ENCODE results near the gene LMO7.

DNA sequence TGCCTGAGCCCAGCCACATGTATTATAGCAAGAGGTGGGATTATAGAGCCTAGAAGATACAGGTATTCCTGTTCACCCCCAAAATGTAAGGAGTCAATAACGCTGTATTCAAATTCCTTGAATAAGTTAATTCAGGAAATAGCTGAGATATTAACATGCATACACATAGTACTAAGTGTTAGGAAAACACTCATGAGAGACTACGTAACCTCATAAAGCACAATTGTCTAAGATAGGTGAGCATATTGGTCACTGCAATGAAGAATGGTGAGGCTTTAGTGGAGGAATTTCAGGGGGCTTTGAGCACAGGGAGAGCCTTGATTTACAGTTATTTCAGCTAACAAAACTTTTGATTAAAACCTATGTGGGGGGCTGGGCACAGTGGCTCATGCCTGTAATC is 161.6 kb downstream of the LMO7 start:
- no peak for TF ChIP-seq SP1 (CRISPR knock-in tag; conservative IDR thresholded peaks at IDR 0.05)
- TF ChIP-seq, protein P1, sequence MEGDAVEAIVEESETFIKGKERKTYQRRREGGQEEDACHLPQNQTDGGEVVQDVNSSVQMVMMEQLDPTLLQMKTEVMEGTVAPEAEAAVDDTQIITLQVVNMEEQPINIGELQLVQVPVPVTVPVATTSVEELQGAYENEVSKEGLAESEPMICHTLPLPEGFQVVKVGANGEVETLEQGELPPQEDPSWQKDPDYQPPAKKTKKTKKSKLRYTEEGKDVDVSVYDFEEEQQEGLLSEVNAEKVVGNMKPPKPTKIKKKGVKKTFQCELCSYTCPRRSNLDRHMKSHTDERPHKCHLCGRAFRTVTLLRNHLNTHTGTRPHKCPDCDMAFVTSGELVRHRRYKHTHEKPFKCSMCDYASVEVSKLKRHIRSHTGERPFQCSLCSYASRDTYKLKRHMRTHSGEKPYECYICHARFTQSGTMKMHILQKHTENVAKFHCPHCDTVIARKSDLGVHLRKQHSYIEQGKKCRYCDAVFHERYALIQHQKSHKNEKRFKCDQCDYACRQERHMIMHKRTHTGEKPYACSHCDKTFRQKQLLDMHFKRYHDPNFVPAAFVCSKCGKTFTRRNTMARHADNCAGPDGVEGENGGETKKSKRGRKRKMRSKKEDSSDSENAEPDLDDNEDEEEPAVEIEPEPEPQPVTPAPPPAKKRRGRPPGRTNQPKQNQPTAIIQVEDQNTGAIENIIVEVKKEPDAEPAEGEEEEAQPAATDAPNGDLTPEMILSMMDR (IDR thresholded peaks at IDR 0.05) = no peak
- TF ChIP-seq, protein P2, sequence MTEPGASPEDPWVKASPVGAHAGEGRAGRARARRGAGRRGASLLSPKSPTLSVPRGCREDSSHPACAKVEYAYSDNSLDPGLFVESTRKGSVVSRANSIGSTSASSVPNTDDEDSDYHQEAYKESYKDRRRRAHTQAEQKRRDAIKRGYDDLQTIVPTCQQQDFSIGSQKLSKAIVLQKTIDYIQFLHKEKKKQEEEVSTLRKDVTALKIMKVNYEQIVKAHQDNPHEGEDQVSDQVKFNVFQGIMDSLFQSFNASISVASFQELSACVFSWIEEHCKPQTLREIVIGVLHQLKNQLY (CRISPR knock-in tag; IDR thresholded peaks at IDR 0.05) = no peak
- TF ChIP-seq, protein P3, sequence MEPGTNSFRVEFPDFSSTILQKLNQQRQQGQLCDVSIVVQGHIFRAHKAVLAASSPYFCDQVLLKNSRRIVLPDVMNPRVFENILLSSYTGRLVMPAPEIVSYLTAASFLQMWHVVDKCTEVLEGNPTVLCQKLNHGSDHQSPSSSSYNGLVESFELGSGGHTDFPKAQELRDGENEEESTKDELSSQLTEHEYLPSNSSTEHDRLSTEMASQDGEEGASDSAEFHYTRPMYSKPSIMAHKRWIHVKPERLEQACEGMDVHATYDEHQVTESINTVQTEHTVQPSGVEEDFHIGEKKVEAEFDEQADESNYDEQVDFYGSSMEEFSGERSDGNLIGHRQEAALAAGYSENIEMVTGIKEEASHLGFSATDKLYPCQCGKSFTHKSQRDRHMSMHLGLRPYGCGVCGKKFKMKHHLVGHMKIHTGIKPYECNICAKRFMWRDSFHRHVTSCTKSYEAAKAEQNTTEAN (CRISPR knock-in tag; IDR thresholded peaks at IDR 0.05) = no peak

All from WTC11 (cell line).